Activated T-cell treated with anti-CD3 and anti-CD28 coated beads, Interleukin-2, amount 50 U/mL, for 4 hours (primary cell): ENCODE results near the gene NFATC2IP. TPM values are rescaled to one million over a fixed set of nuclear protein-coding genes. Genes with fewer than 3 reads are reported as not detected.

ENCODE experiments used
- ATAC-seq, 2 donors: fragments of 200-7000 bp; cut with Tn5 transposase; one replicate each; pipeline ENCODE4 v1.10.0; 2021
- DNase-seq: peaks from one replicate; pipeline ENCODE4 v3.0.0-alpha.2; 2020
- H3K27me3 Mint-ChIP-seq: one replicate; pipeline ENCODE4 v1.8.0; 2021; ENCODE audit warnings: low read depth, mixed read lengths
- H3K36me3 Mint-ChIP-seq: one replicate; pipeline ENCODE4 v1.8.0; 2022; ENCODE audit warnings: mixed read lengths; ENCODE audit not compliant: insufficient read depth
- H3K4me1 Mint-ChIP-seq: one replicate; pipeline ENCODE4 v1.8.0; 2021; ENCODE audit warnings: low read depth, mixed read lengths
- H3K4me3 Mint-ChIP-seq: one replicate; pipeline ENCODE4 v1.8.0; 2021; ENCODE audit warnings: mild to moderate bottlenecking, moderate library complexity, mixed read lengths
- H3K9me3 Mint-ChIP-seq: one replicate; pipeline ENCODE4 v1.8.0; 2021; ENCODE audit warnings: mixed read lengths
- total RNA-seq, 3 donors: library from RNA; stranded (reverse); gene quantifications; one replicate each; pipeline ENCODE4 v1.2.1, GENCODE V29; 2021

The NFATC2IP gene
- 10 to 100 TPM; 63.0 to 66.9 (median 63.6) TPM for total RNA-seq

DNA sequence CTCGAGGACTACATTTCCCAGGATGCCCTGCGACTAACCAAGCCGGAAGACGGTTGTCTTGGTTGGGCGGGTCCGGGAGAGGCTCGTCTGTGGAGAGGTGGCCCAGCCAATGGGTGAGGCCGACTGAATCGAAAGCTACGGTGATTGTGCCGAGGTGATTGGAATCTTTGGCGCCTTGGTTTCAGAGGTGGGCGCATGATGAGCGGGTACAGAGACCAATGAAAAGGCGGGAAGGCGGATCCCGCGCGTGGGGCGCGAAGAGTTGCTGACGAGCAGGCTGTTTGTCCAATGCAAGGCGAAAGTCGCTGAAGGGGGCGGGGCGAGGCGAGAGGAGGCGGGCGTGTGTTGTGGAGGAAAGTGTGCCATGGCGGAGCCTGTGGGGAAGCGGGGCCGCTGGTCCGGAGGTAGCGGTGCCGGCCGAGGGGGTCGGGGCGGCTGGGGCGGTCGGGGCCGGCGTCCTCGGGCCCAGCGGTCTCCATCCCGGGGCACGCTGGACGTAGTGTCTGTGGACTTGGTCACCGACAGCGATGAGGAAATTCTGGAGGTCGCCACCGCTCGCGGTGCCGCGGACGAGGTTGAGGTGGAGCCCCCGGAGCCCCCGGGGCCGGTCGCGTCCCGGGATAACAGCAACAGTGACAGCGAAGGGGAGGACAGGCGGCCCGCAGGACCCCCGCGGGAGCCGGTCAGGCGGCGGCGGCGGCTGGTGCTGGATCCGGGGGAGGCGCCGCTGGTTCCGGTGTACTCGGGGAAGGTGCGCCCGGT, at the start of gene NFATC2IP:
NFATC2IP (plus strand) TSS at position 290 of the 762 bp plus-strand sequence; CDS start at position 365, 75 bp downstream.
- H3K36me3 Mint-ChIP-seq = peaks cover 13% of the 10 kb centered on the region
- DNase-seq (peak; percentile 99), ATAC-seq (peak; percentile 96)
- no peaks in the 10 kb centered on the region for H3K9me3 Mint-ChIP-seq
- peaks cover 24% of the 10 kb centered on the region for H3K4me1 Mint-ChIP-seq
- H3K4me3 Mint-ChIP-seq = peak within 1 kb of the TSS; percentile 88
- H3K27me3 Mint-ChIP-seq = no peaks in the 10 kb centered on the region

DNA sequence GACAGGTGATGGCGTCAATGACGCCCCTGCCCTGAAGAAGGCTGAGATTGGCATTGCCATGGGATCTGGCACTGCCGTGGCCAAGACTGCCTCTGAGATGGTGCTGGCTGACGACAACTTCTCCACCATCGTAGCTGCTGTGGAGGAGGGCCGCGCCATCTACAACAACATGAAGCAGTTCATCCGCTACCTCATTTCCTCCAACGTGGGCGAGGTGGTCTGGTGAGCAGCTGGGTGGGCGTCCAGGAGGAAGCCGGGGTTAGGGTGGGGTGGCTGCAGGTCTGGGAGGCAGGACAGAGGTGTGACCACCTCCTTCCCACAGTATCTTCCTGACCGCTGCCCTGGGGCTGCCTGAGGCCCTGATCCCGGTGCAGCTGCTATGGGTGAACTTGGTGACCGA, 48.9 kb upstream of the NFATC2IP start:
- no peaks in the 10 kb centered on the region for H3K36me3 Mint-ChIP-seq
- H3K9me3 Mint-ChIP-seq = no peaks in the 10 kb centered on the region
- ATAC-seq = no peak
- no peak overlapping the region for H3K4me3 Mint-ChIP-seq
- DNase-seq = no peak
- H3K4me1 Mint-ChIP-seq = no peaks in the 10 kb centered on the region
- H3K27me3 Mint-ChIP-seq = no peaks in the 10 kb centered on the region

DNA sequence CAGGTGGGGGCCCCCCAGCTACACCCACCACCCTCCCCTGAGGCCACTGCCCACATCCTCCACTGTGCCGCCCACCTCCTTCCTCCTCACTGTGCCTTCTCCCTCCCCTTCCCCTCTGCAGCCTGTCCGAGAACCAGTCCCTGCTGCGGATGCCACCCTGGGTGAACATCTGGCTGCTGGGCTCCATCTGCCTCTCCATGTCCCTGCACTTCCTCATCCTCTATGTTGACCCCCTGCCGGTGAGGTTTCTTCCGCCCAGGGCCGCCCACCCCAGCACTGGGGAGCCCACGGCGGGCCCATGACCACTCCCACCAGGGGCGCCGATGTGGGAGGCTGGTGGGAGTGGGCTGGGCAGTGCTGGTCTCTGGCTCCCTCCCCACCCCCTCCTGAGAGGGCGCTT, 47.8 kb upstream of the NFATC2IP start:
- peak; percentile 12 to 21 for ATAC-seq

DNA sequence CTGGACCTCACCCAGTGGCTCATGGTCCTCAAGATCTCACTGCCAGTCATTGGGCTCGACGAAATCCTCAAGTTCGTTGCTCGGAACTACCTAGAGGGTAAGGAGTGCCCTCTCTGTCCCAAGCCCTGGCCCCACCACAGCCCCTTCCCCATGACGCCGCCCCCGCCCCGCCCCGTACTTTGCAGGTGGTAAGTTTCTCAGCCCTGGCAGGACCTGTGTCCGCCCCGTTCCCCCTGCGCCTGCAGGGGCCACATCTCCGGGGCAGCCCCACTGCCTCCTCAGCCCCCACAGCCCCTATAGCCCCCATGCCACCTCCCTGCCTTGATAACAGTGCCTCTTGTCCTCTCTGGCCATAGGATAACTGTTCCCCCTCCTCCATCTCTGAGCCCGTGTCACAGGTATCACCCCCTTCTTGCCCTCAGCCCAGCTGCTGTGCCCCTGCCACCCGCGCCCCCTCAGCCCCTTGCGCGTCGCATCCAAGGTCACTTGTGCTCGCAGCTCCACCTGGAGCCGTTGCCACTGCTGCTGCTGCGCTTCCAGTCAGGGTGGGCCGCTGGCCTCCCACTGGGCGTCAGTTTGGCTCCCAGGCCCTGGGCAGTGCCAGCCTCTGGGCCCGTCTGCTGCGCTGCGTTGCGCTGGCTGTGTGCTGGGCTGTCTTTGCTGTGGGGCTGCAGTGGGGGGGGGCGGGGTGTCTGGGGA, 47.2 kb upstream of the NFATC2IP start:
- Mint-ChIP-seq H3K27me3 (no peaks in the 10 kb centered on the region), H3K36me3 (no peaks in the 10 kb centered on the region), H3K9me3 (no peaks in the 10 kb centered on the region), H3K4me1 (no peaks in the 10 kb centered on the region), H3K4me3 (no peak overlapping the region)
- no peak for ATAC-seq
- DNase-seq = no peak

More for the DNA sequence above, 47.8 kb upstream of the NFATC2IP start:
- no peak overlapping the region for H3K4me3 Mint-ChIP-seq
- no peaks in the 10 kb centered on the region for H3K9me3 Mint-ChIP-seq
- DNase-seq = no peak
- H3K27me3 Mint-ChIP-seq = no peaks in the 10 kb centered on the region
- H3K4me1 Mint-ChIP-seq = no peaks in the 10 kb centered on the region
- H3K36me3 Mint-ChIP-seq = no peaks in the 10 kb centered on the region

DNA sequence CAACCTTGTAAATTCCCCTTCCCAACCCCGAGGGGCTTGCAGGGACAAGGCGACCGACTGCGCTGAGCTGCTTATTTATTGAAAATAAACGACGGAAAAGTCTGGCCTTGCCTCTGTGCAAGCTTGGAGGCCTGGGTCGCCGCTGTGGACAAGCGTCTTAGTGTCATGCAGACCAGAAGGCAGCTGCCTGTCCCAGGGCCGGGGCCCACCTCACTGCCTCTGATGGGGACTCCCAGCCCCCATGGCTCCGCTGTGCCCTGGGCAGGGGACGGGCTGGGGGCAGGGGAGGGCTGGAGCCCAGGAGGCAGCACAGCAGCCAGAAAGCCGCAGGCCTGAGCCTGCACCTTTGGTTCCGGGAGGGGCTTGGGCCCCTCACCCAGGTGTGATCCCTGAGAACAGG, 46.4 kb upstream of the NFATC2IP start:
- Mint-ChIP-seq H3K36me3 (no peaks in the 10 kb centered on the region), H3K4me1 (no peaks in the 10 kb centered on the region), H3K4me3 (no peak overlapping the region), H3K9me3 (no peaks in the 10 kb centered on the region), H3K27me3 (no peaks in the 10 kb centered on the region)
- ATAC-seq (no peak), DNase-seq (no peak)

DNA sequence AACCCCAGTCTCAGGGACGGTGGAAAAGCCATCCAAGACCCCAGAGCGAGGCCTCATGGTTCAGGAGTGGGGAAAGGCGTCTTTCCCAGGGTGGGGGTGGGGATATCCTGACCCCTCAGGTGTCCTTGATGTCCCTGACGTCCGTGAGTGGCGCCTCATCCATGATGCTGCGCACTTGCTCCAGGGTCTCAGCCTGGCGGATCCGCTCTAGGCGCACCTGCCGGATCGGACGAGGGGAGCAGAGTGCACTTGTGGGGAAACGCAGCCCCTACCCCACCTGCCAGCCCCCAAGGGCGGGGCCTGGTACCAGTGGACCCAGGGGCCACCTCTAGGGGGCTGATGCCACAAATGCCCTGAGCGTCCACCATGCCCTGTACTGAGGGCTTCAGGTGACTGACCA, 45.9 kb upstream of the NFATC2IP start:
- no peak for DNase-seq
- H3K9me3 Mint-ChIP-seq = no peaks in the 10 kb centered on the region
- no peak for ATAC-seq
- H3K4me1 Mint-ChIP-seq = no peaks in the 10 kb centered on the region
- H3K27me3 Mint-ChIP-seq = no peaks in the 10 kb centered on the region
- no peaks in the 10 kb centered on the region for H3K36me3 Mint-ChIP-seq
- no peak overlapping the region for H3K4me3 Mint-ChIP-seq

DNA sequence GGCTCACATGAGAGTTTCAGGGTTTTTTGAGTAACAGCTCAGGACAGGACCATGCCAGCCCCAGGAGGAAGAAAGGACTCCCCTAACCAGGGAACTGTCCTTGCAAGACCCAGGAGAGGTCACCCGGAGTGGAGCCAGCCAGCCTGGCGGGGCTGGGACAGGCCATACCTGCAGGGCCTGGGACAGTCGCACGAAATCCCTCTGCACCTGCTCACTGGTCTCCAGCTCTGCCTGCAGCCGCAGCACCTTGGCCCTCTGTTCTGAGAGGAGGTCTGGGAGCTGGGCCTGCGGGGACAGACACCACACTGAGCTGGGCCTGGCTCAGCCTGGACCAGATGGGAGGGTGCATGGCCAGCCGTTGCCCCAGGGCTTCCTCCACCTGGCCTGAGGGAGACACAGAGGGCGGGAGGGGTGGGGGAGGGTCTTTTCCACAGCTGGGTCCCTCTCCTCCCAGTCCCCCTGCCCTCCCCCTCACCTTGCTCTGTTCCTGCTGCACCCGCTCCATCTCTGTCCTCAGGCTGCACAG, 45.4 kb upstream of the NFATC2IP start:
- H3K9me3 Mint-ChIP-seq = no peaks in the 10 kb centered on the region
- H3K36me3 Mint-ChIP-seq = peaks cover 4% of the 10 kb centered on the region
- H3K27me3 Mint-ChIP-seq = no peaks in the 10 kb centered on the region
- ATAC-seq (no peak), DNase-seq (no peak)
- H3K4me3 Mint-ChIP-seq = no peak overlapping the region
- no peaks in the 10 kb centered on the region for H3K4me1 Mint-ChIP-seq

DNA sequence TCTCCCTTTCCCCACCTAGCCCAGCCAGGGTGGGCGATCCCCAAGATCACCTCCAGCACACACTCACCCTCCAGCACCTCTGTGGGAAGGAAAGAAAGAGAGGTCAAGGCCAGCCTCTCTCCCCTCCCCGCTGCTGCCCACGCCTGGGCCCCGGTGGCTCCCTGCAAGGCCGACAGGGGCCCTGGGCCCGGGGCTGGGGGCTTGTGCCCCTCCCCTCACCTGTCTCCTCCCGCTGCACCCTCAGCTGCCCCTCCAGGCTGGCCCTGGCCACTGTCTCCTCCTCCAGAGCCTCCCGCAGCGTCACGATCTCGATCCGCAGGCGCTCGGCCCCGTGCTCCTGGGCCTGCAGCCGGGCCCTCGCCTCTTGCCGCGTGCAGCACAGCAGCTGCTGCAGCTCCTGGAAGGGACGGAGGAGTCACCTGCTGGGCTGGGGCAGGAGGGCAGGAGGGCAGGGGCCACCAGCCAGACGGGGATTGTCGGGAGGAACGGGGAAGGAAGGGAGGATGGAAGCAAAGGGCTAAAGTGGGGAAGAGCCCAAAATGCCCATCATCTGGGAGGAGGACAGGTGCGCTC, 44.9 kb upstream of the NFATC2IP start:
- DNase-seq (no peak), ATAC-seq (no peak)
- no peaks in the 10 kb centered on the region for H3K4me1 Mint-ChIP-seq
- H3K36me3 Mint-ChIP-seq = peaks cover 6% of the 10 kb centered on the region
- H3K27me3 Mint-ChIP-seq = no peaks in the 10 kb centered on the region
- H3K9me3 Mint-ChIP-seq = no peaks in the 10 kb centered on the region
- no peak overlapping the region for H3K4me3 Mint-ChIP-seq

DNA sequence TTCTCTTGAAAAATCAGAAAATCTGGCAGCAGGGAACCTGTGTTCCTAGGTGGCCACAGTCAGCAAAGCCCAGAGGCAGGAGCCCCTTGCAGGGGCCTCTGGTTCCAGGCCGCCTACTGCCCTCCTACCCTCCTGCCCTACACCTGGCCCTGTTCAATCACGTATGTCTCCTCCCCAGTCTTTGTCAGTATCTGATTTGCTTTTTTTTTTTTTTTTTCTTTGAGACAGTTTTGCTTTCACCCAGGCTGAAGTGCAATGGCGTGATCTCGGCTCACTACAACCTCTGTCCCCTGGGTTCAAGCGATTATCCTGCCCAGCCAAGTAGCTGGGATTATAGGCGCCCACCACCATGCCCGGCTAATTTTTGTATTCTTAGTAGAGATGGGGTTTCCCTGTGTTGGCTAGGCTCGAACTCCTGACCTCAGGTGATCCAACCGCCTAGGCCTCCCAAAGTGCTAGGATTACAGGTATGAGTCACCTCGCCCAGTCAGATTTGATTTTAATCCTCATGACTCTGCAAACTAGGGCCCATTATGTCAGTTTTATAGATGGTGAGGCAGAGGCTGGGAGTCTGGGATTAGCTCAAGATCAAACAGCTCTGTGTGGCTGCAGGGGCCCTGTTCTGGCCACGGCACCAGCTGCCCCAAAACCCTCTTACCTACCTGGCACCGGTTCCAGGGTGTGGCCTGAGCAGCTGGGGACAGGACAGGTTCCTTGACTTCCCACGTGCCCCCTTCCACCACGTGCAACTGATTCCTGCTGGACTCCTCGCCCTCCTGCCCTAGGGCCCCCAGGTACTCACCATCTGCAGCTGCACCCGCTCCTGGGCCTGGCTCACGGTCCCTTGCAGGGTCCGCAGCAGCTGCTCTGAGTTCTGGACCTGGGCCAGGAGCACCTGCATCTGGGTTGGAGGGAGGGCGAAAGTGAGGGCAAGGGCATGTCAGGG, 40.4 kb upstream of the NFATC2IP start:
- no peaks in the 10 kb centered on the region for H3K4me1 Mint-ChIP-seq
- peaks cover 18% of the 10 kb centered on the region for H3K36me3 Mint-ChIP-seq
- ATAC-seq (no peak), DNase-seq (no peak)
- H3K9me3 Mint-ChIP-seq = no peaks in the 10 kb centered on the region
- no peak overlapping the region for H3K4me3 Mint-ChIP-seq
- H3K27me3 Mint-ChIP-seq = no peaks in the 10 kb centered on the region

DNA sequence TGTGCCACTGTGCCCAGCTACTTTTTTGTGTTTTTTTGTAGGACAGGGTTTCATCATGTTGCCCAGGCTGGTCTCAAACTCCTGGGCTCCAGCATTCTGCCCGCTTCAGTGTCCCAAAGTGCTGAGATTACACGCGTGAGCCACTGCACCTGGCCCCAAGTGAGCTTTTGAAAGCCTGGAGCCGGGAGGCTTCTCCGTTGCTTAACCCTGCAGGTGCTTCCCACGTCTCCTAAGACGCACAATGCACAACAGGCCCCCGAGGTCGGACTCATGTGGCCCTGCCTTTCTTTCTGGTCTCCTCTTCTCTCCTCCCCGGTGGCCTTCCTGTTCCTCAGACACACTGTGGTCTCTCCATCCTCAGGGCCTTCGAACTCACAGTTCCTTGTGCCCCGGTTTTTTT, 38.2 kb upstream of the NFATC2IP start:
- no peak for ATAC-seq
- H3K9me3 Mint-ChIP-seq = no peaks in the 10 kb centered on the region
- H3K27me3 Mint-ChIP-seq = no peaks in the 10 kb centered on the region
- DNase-seq = no peak
- no peak overlapping the region for H3K4me3 Mint-ChIP-seq
- peaks cover 23% of the 10 kb centered on the region for H3K36me3 Mint-ChIP-seq
- no peaks in the 10 kb centered on the region for H3K4me1 Mint-ChIP-seq

DNA sequence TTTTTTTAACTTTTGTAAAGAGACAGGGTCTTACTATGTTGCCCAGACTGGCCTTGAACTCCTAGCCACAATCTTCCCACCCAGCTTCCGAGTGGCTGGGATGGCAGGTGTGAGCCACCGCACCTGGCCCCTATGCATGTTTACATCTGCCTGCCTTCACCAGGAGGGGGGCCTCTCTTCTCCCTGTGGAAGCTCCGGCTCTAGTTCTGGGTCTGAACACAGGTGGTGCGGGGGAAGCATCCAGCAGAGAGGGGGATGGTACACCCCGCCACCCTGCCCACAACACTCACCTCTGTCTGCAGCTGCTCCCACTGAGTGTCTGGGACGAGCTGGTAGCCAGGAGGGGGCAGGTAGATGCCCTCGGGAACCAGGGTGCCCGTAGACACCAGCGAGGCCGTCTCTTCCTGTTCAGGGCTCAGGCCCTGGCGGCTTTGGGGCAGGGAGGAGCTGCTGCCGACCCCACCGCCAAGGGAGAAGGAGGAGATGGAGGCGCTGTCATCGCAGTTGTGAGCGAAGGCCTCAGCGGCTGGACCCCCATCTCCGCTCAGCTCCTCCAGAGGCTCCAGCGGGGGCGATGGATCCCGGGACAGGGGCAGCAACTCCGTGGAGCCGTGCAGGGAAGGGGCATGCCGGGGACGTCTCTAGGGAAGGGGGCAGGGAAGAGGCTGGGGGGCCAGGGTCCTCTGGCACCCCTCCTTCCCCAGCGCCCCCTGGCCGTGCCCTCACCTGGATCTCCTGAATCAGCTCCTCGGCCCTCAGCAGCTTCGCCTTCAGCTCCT, 36.6 kb upstream of the NFATC2IP start:
- DNase-seq = no peak
- Mint-ChIP-seq H3K9me3 (no peaks in the 10 kb centered on the region), H3K36me3 (peaks cover 27% of the 10 kb centered on the region), H3K27me3 (no peaks in the 10 kb centered on the region), H3K4me3 (no peak overlapping the region), H3K4me1 (no peaks in the 10 kb centered on the region)
- ATAC-seq = no peak

DNA sequence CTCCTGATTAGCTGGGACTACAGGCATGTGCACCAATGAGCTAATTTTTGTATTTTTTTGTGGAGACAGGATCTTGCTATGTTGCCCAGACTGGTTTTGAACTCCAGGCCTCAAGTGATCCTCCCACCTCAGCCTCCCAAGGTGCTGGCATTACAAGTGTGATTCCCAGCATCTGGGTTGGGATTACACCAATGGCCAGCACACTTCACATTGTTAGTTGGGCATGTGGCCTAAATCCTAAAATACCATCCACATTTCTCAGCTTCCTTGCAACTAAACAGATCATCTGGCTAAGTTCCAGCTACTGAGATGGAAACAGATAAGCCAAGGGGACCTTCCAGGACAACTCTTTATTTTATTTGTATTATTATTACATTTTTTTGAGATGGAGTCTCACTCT, 35.6 kb upstream of the NFATC2IP start:
- peaks cover 32% of the 10 kb centered on the region for H3K36me3 Mint-ChIP-seq
- no peak for ATAC-seq
- H3K27me3 Mint-ChIP-seq = no peaks in the 10 kb centered on the region
- H3K4me3 Mint-ChIP-seq = no peak overlapping the region
- no peaks in the 10 kb centered on the region for H3K9me3 Mint-ChIP-seq
- H3K4me1 Mint-ChIP-seq = no peaks in the 10 kb centered on the region
- no peak for DNase-seq

DNA sequence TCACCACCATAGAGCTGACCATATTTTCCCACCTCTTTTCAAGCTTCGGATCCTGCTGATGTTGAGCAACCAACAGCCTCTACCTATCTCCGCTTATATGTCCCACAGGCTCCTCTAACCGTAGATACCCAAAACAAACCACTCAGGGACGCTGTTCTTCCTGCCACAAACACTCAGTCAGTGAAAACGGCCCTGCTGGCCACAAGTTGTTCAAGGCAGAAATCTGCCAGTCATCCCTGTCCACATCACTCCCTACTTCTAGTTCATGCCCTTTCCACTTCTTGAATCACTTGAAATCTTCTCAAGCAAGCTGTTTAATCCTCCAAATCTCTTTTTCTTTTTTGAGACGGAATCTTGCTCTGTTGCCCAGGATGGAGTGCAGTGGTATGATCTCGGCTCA, 33.6 kb upstream of the NFATC2IP start:
- Mint-ChIP-seq H3K9me3 (no peaks in the 10 kb centered on the region), H3K4me3 (no peak overlapping the region), H3K4me1 (peaks cover 2% of the 10 kb centered on the region), H3K27me3 (no peaks in the 10 kb centered on the region), H3K36me3 (peaks cover 31% of the 10 kb centered on the region)
- ATAC-seq (no peak), DNase-seq (no peak)
